HEK293 (cell line): ENCODE data around the gene DGCR6L.

Source experiments
- CTCF ChIA-PET: fragments of 350-600 bp; formaldehyde crosslinking; extraction: SDS; loops from one replicate; lab custom pipeline; 2021; ENCODE audit warnings: antibody characterized with exemption; lab: Yijun Ruan, JAX
- POLR2A ChIA-PET: fragments of 300-600 bp; formaldehyde crosslinking; extraction: SDS; loops from one replicate; lab custom pipeline; 2020; ENCODE audit warnings: antibody characterized with exemption, inconsistent platforms; lab: Yijun Ruan, JAX
- H3K27ac ChIP-seq: fragments of 200-500 bp; sonication (Bioruptor generic); 2 replicates; pipeline ENCODE4 v1.5.1; 2014; ENCODE audit warnings: low read depth, low read length, control low read depth, inconsistent platforms; ENCODE audit errors: extremely low read depth
- H3K36me3 ChIP-seq, 2 experiments: fragments of 200-500 bp in 1 of 2; sonication (Bioruptor generic) in 1 of 2; 1 replicate in 1 of 2; 2 replicates in 1 of 2; pipeline ENCODE4 v1.5.1; 2014 to 2017; ENCODE audit warnings: inconsistent platforms in 2 of 2, low read length in 2 of 2; ENCODE audit not compliant: control insufficient read depth in 2 of 2, insufficient read depth in 1 of 2
- H3K4me1 ChIP-seq: fragments of 200-500 bp; sonication (Bioruptor generic); 2 replicates; pipeline ENCODE4 v1.5.1; 2014; ENCODE audit warnings: mild to moderate bottlenecking, low read length, inconsistent platforms; ENCODE audit not compliant: control insufficient read depth, insufficient read depth
- H3K4me3 ChIP-seq: 2 replicates; pipeline ENCODE4 v1.5.1; 2011; ENCODE audit warnings: low read depth, mild to moderate bottlenecking, control low read depth, low read length, moderate library complexity
- H3K9me3 ChIP-seq: fragments of 200-500 bp; sonication (Bioruptor generic); 2 replicates; pipeline ENCODE4 v1.5.1; 2014; ENCODE audit warnings: low read depth, low read length, inconsistent platforms; ENCODE audit not compliant: control insufficient read depth, insufficient read depth
- GLIS2 ChIP-seq: fragments of 450-650 bp; formaldehyde crosslinking; IDR thresholded peaks from 2 replicates; pipeline ENCODE4 v1.5.1; 2016; ENCODE audit warnings: missing biosample characterization, missing genetic modification characterization
- HOXA7 ChIP-seq: sonication (generic); formaldehyde crosslinking; IDR thresholded peaks from 2 replicates; pipeline ENCODE4 v1.8.1; 2022; ENCODE audit warnings: missing genetic modification reagents, borderline replicate concordance
- KLF10 ChIP-seq: fragments of 450-650 bp; IDR thresholded peaks from 2 replicates; pipeline ENCODE4 v1.5.1; 2018; ENCODE audit warnings: missing biosample characterization, mild to moderate bottlenecking, missing genetic modification characterization
- KLF16 ChIP-seq: fragments of 450-650 bp; formaldehyde crosslinking; IDR thresholded peaks from 2 replicates; pipeline ENCODE4 v1.5.1; 2017; ENCODE audit warnings: missing biosample characterization, missing genetic modification characterization
- KLF9 ChIP-seq: fragments of 450-650 bp; formaldehyde crosslinking; IDR thresholded peaks from 2 replicates; pipeline ENCODE4 v1.5.1; 2016; ENCODE audit warnings: missing biosample characterization, missing genetic modification characterization, low read depth
- PATZ1 ChIP-seq: fragments of 450-650 bp; formaldehyde crosslinking; IDR thresholded peaks from 2 replicates; pipeline ENCODE4 v1.5.1; 2016; ENCODE audit warnings: missing biosample characterization, missing genetic modification characterization
- ZBTB26 ChIP-seq: fragments of 450-650 bp; formaldehyde crosslinking; optimal IDR thresholded peaks from 2 replicates; pipeline ENCODE3; 2016; ENCODE audit warnings: missing biosample characterization, mild to moderate bottlenecking, missing genetic modification characterization
- ZBTB48 ChIP-seq: fragments of 450-650 bp; formaldehyde crosslinking; IDR thresholded peaks from 2 replicates; pipeline ENCODE4 v1.5.1; 2016; ENCODE audit warnings: missing biosample characterization, missing genetic modification characterization
- ZBTB8A ChIP-seq: fragments of 450-650 bp; formaldehyde crosslinking; IDR thresholded peaks from 2 replicates; pipeline ENCODE4 v1.5.1; 2016; ENCODE audit warnings: missing biosample characterization, missing genetic modification characterization
- ZEB2 ChIP-seq: fragments of 450-650 bp; formaldehyde crosslinking; IDR thresholded peaks from 2 replicates; pipeline ENCODE4 v1.5.1; 2016; ENCODE audit warnings: missing biosample characterization, missing genetic modification characterization
- ZFHX2 ChIP-seq: fragments of 450-650 bp; formaldehyde crosslinking; conservative IDR thresholded peaks from 2 replicates; pipeline ENCODE4 v1.5.1; 2016; ENCODE audit warnings: missing biosample characterization, missing genetic modification characterization
- ZNF239 ChIP-seq: fragments of 450-650 bp; formaldehyde crosslinking; IDR thresholded peaks from 2 replicates; pipeline ENCODE4 v1.5.1; 2016; ENCODE audit warnings: missing biosample characterization, missing genetic modification characterization
- ZNF571 ChIP-seq: fragments of 450-650 bp; formaldehyde crosslinking; IDR thresholded peaks from 2 replicates; pipeline ENCODE4 v1.5.0; 2017; ENCODE audit warnings: missing biosample characterization, missing genetic modification characterization
- ZNF707 ChIP-seq: fragments of 450-650 bp; formaldehyde crosslinking; IDR thresholded peaks from 2 replicates; pipeline ENCODE4 v1.5.1; 2016; ENCODE audit warnings: missing biosample characterization, missing genetic modification characterization
- ZNF747 ChIP-seq: fragments of 450-650 bp; formaldehyde crosslinking; IDR thresholded peaks from 2 replicates; pipeline ENCODE4 v1.5.1; 2016; ENCODE audit warnings: missing biosample characterization, missing genetic modification characterization
- TF ChIP-seq, protein P1 (sequence below): fragments of 450-650 bp; formaldehyde crosslinking; IDR thresholded peaks from 2 replicates; pipeline ENCODE4 v1.5.1; 2016; ENCODE audit warnings: missing biosample characterization, missing genetic modification characterization
- TF ChIP-seq, protein P2 (sequence below): fragments of 450-650 bp; IDR thresholded peaks from 2 replicates; pipeline ENCODE4 v1.5.1; 2018; ENCODE audit warnings: missing biosample characterization, missing genetic modification characterization

The DGCR6L gene

GRCh38 chr22:20268279-20269012, 51.4 kb downstream of the DGCR6L start, which contains the start of gene RTN4R:
RTN4R (minus strand) TSS chr22:20268318; CDS start chr22:20268092, 226 bp downstream.
- CTCF ChIA-PET: interaction anchor here (1.3 to 1.5 kb wide), 2 partner anchors 30 to 108 kb away, joined by 4 to 5 read pairs; no protein-coding TSS in a partner anchor

GRCh38 chr22:20267441-20268278, 52.2 kb downstream of the DGCR6L start:
- CTCF ChIA-PET: no interaction called here
- peak overlapping the region; percentile 42 for H3K4me3 ChIP-seq
- H3K4me1 ChIP-seq: no peaks in the 10 kb centered on the region
- POLR2A ChIA-PET: no interaction called here
- peak overlapping the region; percentile 65; the same call in 1 of the 2 replicates for H3K27ac ChIP-seq
- no peaks in the 10 kb centered on the region for H3K36me3 ChIP-seq
- no peaks in the 10 kb centered on the region for H3K9me3 ChIP-seq
- no peak for TF ChIP-seq ZNF747 (tag by site-specific recombination)
- peak; percentile 34 for TF ChIP-seq ZBTB26 (tag by site-specific recombination)
- TF ChIP-seq, protein P1, sequence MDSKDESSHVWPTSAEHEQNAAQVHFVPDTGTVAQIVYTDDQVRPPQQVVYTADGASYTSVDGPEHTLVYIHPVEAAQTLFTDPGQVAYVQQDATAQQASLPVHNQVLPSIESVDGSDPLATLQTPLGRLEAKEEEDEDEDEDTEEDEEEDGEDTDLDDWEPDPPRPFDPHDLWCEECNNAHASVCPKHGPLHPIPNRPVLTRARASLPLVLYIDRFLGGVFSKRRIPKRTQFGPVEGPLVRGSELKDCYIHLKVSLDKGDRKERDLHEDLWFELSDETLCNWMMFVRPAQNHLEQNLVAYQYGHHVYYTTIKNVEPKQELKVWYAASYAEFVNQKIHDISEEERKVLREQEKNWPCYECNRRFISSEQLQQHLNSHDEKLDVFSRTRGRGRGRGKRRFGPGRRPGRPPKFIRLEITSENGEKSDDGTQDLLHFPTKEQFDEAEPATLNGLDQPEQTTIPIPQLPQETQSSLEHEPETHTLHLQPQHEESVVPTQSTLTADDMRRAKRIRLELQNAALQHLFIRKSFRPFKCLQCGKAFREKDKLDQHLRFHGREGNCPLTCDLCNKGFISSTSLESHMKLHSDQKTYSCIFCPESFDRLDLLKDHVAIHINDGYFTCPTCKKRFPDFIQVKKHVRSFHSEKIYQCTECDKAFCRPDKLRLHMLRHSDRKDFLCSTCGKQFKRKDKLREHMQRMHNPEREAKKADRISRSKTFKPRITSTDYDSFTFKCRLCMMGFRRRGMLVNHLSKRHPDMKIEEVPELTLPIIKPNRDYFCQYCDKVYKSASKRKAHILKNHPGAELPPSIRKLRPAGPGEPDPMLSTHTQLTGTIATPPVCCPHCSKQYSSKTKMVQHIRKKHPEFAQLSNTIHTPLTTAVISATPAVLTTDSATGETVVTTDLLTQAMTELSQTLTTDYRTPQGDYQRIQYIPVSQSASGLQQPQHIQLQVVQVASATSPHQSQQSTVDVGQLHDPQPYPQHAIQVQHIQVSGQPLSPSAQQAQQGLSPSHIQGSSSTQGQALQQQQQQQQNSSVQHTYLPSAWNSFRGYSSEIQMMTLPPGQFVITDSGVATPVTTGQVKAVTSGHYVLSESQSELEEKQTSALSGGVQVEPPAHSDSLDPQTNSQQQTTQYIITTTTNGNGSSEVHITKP (tag by site-specific recombination): peak; percentile 33; the same call in 1 of the 2 replicates
- 0 out of 2 replicates have a peak, but pooled peaks have one; percentile 60 for TF ChIP-seq ZEB2 (tag by site-specific recombination)
- peak; percentile 45; the same call in 1 of the 2 replicates for TF ChIP-seq KLF16
- no peak for TF ChIP-seq ZNF707 (tag by site-specific recombination)
- TF ChIP-seq KLF10 (tag by site-specific recombination): peak; percentile 48; the same call in 1 of the 2 replicates
- TF ChIP-seq ZNF571: no peak
- peak; percentile 97 for TF ChIP-seq ZFHX2 (tag by site-specific recombination)
- TF ChIP-seq KLF9 (tag by site-specific recombination): peak; percentile 74
- TF ChIP-seq HOXA7 (CRISPR knock-in tag): no peak
- no peak for TF ChIP-seq ZNF239 (tag by site-specific recombination)
- peak; percentile 5; the same call in 1 of the 2 replicates for TF ChIP-seq GLIS2

More at GRCh38 chr22:20268279-20269012, 51.4 kb downstream of the DGCR6L start, which contains the start of gene RTN4R:
- Histone ChIP-seq H3K27ac (peak within 1 kb of the TSS; percentile 65), H3K4me3 (peak within 1 kb of the TSS; percentile 42), H3K36me3 (no peaks in the 10 kb centered on the region), H3K9me3 (no peaks in the 10 kb centered on the region), H3K4me1 (no peaks in the 10 kb centered on the region)
- POLR2A ChIA-PET: no interaction called here
- TF ChIP-seq PATZ1 (tag by site-specific recombination): peak; percentile 25; the same call in 1 of the 2 replicates
- TF ChIP-seq, protein P2, sequence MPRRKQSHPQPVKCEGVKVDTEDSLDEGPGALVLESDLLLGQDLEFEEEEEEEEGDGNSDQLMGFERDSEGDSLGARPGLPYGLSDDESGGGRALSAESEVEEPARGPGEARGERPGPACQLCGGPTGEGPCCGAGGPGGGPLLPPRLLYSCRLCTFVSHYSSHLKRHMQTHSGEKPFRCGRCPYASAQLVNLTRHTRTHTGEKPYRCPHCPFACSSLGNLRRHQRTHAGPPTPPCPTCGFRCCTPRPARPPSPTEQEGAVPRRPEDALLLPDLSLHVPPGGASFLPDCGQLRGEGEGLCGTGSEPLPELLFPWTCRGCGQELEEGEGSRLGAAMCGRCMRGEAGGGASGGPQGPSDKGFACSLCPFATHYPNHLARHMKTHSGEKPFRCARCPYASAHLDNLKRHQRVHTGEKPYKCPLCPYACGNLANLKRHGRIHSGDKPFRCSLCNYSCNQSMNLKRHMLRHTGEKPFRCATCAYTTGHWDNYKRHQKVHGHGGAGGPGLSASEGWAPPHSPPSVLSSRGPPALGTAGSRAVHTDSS (tag by site-specific recombination): no peak
- TF ChIP-seq GLIS2: peak; percentile 53; the same call in 1 of the 2 replicates
- TF ChIP-seq ZBTB8A: peak; percentile 26; the same call in 1 of the 2 replicates
- TF ChIP-seq ZBTB48 (tag by site-specific recombination): no peak
- TF ChIP-seq ZBTB26 (tag by site-specific recombination): peak; percentile 16
